ENCODE data around the gene KIF26A. TPM values are rescaled to one million over a fixed set of nuclear protein-coding genes. Genes with fewer than 3 reads are reported as not detected.
"Not testable (repeated sequence)": the region's sequence is repeated elsewhere in the genome, so short reads cannot be mapped to it uniquely, and the experiment has no call there.

The KIF26A gene
- polyA plus RNA-seq, 3 donors = 5.0 to 7.7 (median 6.4) TPM

DNA sequence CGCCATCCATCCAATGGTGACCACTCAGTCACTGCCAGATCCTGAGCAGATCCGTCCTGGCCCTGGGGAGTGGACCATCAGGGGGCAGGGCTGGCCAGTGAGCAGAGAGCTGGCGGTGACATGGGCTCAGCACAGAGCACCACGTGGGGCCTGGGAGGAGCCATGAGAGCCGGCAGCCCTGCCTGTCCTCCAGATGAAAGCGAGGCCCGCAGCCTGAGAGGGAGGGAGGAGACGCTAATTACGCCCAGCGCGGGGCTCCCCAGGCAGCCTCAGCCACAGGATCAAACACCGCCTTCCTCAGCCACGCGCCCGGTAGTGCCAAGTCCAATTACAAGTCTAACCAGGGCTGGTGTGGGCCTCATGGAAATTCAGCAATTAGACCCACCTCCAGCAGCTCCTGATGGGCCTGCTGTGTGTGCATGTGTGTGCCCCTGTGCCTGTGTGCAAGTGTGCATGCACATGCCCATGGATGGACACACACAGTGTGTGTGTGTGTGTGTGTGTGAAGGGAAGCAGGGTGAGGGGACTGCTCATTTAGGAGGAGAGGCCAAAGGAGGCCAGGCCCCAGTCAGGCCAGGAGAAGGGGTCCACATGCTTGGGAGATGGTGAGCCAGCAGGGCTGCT, 68.0 kb downstream of the KIF26A start:
- 35 to 50% (median 47%) methylated on average over 15 of the region's 15 CpGs for WGBS, 3 donors
- H3K27ac ChIP-seq (ENCODE audit: low read depth, low read length) = no peak overlapping the region

DNA sequence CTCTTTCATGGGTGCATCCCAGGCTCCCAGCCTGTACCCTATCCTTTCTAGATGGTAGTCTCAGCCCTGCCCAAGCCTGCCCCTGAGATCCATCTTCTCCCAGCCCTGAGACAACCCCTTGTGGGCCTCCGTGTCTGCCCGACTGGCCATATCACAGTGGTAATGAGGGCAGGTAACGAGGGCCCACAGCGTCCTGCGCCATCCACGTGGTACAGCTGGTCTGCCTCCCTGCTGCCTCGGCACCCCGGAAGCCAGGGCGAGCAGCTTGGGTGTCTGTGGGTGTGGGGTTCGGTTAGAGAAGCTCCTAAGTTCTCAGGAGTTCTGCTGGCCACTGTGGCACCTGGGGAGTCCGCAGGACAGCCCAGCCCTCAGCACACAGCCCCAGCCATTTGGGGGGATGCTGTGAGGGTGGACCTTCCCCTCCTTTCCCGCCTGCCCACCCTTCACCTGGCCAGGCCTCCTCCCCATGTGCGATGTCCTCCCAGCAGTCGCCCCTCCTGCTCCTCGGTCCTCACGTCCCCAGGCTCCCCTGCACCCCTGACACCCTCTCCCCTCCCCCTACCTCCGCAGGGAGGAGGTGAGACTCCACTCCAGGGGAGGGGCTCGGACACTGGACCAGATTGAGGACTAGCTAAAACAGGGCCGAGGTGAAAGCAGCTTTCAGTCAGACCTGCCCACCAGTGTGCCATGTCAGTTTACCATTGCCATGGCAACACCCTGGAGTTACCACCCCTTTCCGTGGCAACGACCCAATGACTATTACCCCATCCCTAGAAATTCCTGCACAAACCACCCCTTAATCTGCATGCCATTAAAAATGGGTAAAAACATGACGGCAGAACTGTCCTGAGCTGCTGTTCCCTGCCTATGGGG, 69.0 kb downstream of the KIF26A start:
- H3K27ac ChIP-seq (ENCODE audit: low read depth, low read length) = no peak overlapping the region
- 83 to 93% (median 88%) methylated on average over 22 of the region's 22 CpGs for WGBS, 3 donors

DNA sequence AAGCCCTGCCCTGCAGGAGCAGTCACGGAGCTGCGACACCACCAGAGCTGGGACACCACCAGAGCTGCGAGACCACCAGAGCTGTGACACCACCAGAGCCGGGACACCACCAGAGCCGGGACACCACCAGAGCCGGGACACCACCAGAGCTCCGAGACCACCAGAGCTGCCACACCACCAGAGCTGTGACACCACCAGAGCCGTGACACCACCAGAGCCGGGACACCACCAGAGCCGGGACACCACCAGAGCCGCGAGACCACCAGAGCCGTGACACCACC, 69.6 kb downstream of the KIF26A start:
- 84 to 90% (median 88%) methylated on average over 11 to 13 of the region's 13 CpGs for WGBS, 3 donors
- H3K27ac ChIP-seq (ENCODE audit: low read depth, low read length) = not testable (repeated sequence)

DNA sequence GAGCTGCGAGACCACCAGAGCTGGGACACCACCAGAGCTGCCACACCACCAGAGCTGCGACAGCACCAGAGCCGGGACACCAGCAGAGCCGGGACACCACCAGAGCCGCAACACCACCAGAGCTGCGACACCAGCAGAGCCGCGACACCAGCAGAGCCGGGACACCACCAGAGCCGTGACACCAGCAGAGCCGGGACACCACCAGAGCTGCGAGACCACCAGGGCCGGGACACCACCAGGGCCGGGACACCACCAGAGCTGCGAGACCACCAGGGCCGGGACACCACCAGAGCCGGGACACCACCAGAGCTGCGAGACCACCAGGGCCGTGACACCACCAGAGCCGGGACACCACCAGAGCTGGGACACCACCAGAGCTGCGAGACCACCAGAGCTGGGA, 69.9 kb downstream of the KIF26A start:
- WGBS, 3 donors = 95 to 96% (median 95%) methylated on average over 21 of the region's 21 CpGs

DNA sequence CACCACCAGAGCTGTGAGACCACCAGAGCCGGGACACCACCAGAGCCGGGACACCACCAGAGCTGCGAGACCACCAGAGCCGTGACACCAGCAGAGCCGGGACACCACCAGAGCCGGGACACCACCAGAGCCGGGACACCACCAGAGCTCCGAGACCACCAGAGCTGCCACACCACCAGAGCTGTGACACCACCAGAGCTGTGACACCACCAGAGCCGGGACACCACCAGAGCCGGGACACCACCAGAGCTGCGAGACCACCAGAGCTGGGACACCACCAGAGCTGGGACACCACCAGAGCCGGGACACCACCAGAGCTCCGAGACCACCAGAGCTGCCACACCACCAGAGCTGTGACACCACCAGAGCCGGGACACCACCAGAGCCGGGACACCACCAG, 70.7 kb downstream of the KIF26A start:
- not testable (repeated sequence) for H3K27ac ChIP-seq (ENCODE audit: low read depth, low read length)
- WGBS, 3 donors = 90 to 96% (median 91%) methylated on average over 12 to 15 of the region's 15 CpGs

More for the DNA sequence above, 69.9 kb downstream of the KIF26A start:
- H3K27ac ChIP-seq (ENCODE audit: low read depth, low read length) = not testable (repeated sequence)

DNA sequence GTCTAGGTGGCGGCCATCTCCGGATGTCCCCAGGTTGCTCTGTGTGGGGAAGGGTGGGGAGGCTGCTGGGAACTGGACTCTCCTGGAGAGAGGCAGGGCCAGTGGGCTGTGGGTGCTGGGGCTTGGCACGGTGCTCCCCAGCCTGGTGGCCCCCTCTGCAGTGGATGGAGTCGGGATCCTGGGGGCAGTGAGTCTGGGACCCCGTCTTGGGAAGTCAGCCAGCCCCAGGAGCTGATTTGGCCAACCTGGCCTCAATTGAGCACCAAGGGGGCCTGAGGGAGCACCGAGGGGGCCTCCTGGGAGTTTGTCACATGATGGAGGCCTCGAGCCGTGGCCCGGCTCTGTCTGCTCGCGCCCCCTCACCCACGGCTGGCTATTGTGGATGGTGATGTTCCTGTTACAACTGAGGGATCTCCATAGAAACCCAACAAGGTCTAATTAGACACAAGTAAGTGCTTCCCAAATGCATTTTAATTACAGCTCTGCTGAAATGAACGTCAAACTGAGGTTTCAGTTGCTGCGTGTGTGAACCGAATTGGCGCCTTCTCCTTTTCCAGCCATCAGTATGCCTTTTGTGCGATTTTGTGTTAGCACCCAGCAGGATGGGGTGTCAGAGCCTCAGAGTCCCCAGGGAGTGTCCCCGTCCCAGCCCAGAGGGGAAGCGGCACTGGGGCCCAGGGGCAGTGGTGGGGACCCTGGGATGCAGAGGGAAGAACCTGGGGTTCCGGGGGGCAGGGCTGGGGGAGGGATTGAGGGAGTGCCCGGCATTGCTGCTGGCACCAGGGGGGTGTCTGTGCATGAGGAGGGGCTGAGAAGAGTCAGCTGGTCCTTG, 71.8 kb downstream of the KIF26A start:
- no peak overlapping the region for H3K27ac ChIP-seq (ENCODE audit: low read depth, low read length)
- 76 to 84% (median 78%) methylated on average over 21 of the region's 21 CpGs for WGBS, 3 donors

DNA sequence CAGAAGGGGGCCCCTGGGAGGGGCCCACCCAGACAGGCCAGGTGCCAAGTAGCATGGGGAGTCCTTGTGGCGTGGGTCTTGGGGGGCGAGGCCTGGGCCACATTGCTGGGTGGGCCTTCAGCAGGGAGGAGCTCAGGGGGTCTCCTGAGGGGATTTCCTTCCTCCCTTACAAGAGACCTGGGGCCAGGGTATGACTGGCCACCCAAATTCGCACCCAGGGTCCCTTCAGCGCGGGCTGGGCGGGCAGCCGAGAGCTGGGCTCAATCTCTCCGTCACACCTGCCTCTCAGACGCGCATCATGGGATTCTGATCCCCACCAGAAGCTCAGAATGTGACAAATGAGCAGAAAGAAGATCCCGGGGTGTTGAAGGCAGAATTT, 72.4 kb downstream of the KIF26A start:
- no peak overlapping the region for H3K27ac ChIP-seq (ENCODE audit: low read depth, low read length)
- 82 to 86% (median 84%) methylated on average over 11 of the region's 11 CpGs for WGBS, 3 donors

DNA sequence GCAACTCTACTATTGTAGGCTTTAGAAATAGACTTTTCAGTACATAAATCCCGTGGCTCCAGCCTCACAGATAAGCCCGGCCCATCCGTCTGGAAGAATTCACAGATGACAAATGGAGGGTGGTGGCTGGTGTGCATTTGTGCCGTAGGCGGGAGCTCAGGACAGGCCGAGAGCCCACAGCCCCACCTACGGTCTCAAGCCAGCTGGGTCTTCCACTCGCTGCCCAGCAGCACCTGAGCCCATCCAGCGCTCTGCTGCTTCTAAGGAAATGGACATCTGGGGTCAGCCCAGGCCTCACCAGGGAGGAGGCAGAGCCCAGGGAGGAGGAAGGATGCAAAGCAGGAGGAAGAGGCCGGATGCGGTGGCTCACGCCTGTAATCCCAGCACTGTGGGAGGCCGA, 72.8 kb downstream of the KIF26A start:
- WGBS, 3 donors = 62 to 68% (median 64%) methylated on average over 13 of the region's 13 CpGs
- no peak overlapping the region for H3K27ac ChIP-seq (ENCODE audit: low read depth, low read length)

DNA sequence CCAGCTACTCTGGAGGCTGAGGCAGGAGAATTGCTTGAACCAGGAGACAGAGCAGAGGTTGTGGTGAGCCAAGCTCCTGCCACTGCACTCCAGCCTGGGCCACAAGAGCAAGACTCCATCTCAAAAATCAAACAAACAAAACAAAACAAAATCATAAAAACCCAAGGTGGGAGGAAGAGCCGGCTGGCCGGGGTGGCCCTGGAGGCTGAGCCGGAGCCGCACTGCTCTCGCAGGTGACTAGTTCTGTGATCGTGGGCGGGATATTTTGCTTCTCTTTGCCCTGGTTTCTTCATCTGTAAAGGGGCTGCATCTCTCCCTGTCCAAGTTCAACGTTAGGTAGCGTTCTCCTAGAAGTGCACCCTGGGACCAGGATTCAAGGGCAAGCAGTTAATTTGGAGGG, 73.4 kb downstream of the KIF26A start:
- WGBS, 3 donors = 88 to 95% (median 95%) methylated on average over 9 of the region's 9 CpGs
- H3K27ac ChIP-seq (ENCODE audit: low read depth, low read length) = no peak overlapping the region

DNA sequence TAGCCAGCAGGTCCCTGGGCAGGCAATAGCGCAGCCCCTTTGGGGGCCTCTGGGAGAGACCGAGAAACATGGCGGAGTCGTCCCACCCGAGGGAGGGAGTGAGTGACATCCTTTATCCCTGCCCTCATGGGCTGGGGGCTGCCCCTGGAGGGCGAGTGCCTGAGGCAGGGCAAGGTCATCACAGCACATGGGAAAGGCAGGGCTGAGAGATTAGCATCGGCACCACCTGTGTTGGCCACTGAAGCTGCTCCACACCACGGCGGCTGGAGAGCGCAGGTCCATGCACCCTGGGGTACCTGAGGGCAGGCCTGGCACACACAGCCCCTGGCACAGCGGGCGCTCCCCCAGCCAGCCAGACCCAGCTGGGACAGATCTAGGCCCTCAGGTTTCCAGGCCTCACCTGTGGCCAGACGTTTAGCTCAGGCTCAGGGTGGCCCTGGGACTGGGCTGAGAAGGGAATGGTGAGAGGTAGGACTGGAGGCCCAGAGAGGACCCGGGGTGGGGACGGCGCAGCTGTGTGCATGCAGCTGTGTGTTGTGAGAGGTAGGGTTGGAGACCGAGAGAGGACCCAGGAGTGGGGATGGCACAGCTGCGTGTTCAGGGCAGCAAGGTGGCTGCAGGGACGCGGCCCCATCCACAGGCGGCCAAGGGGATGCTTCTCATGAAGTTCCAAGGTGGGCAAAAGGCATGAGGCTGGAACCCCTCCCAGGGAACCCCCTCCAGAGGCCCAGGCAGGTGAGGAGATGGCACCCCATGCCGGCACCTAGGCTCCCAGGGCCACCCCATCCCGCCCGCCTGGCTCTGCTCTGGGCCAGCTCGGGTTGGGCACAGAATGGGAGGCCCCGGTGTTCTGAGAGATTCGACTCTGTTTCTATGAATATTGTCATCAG, 74.1 kb downstream of the KIF26A start:
- WGBS, 3 donors = 86 to 91% (median 89%) methylated on average over 25 to 27 of the region's 27 CpGs
- no peak overlapping the region for H3K27ac ChIP-seq (ENCODE audit: low read depth, low read length)

DNA sequence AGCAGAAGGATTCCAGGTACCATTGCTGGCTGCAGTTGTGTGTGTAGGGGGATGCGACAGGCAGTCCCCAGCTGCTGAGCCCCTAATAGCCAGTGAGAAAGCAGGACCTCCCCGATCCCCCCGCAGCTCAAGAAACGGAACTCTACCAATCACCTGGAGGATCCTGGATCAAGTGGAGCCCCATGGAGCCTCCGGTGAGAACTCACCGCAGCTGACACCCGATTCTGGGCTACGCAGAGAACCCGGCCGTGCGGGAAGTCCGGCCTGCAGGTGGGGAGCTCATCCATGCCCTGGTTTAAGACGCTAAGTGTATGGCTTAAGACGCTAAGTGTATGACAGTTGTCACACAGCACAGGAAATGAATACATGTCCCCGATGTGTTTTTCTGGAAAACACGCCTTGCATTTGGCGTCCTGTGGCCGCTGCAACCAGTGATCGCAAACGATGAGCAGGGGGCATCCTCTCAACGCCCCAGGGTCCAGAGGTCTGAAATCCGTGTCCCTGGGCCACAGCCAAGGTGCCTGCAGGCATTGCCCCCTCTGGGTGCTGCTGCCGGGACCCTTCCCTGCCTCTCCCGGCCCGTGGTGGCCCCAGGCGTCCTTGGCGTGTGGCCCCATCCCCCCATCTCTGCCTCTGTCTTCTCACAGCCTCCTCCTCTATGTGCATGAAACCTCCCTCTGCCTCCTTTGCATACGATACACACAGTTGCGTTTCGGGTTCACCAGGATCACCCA, 75.1 kb downstream of the KIF26A start:
- WGBS, 3 donors = 85 to 90% (median 88%) methylated on average over 30 of the region's 30 CpGs
- H3K27ac ChIP-seq (ENCODE audit: low read depth, low read length) = no peak overlapping the region

DNA sequence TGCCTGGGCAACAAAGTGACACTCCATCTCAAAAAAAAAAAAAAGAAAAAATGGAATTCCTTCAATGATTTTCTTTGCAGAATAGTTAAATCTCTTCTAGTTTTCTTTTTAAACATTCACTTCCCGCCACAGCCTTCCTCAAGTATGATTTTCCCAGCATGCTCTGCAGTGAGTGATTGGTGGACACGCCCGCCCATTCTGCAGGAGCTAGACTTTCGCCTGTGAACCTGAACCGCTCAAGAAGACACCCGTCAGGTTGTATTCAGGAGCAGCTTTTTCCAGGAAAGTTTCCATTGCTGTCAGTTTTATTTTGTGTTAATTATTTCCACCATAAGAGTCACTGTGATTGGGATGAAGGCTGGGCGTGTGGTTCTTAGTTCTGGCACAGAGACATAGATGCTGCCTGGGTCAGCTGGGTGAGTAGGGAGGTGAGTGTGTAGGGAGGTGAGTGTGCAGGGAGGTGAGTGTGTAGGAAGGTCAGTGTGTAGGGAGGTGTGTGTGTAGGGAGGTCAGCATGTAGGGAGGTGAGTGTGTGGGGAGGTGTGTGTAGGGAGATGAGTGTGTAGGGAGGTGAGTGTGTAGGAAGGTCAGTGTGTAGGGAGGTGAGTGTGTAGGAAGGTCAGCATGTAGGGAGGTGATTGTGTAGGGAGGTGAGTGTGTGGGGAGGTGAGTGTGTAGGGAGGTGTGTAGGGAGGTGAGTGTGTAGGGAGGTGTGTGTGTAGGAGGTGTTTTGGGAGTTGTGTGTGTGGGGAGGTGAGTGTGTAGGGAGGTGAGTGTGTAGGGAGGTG, 76.2 kb downstream of the KIF26A start:
- no peak overlapping the region for H3K27ac ChIP-seq (ENCODE audit: low read depth, low read length)
- whole genome bisulfite sequencing, 3 donors = 68 to 77% (median 70%) methylated on average over 7 of the region's 7 CpGs

DNA sequence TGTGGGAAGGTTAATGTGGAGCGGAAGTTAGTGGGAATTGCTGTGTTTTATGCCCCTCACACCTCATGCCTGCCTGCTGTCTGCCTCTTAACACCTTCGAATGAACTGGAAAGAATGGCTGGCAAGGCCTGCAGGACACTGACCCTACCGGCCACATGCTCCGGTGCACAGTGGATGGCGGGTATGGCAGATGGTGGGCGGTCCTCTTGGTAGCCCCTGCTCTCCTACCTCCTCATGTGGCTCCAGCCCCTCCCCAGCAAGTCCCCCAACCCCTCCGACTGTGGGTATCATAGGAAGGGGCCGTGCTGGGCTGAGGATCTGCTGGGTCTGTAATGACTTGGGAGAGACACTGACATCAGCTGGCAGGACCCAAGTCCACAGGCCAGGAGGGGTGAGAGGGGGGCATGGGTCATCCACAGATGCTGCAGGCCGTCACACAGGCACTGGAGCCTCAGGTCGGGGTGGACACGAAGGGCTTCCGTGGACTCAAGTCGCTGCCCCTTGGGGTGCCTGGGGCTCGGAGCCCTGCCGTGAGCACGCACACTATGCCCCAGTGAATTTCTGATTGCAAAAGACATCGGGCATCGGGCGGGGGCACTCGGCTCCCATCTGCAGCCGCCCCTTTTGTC, 77.4 kb downstream of the KIF26A start:
- no peak overlapping the region for H3K27ac ChIP-seq (ENCODE audit: low read depth, low read length)
- WGBS, 3 donors = 79 to 87% (median 83%) methylated on average over 21 of the region's 21 CpGs

DNA sequence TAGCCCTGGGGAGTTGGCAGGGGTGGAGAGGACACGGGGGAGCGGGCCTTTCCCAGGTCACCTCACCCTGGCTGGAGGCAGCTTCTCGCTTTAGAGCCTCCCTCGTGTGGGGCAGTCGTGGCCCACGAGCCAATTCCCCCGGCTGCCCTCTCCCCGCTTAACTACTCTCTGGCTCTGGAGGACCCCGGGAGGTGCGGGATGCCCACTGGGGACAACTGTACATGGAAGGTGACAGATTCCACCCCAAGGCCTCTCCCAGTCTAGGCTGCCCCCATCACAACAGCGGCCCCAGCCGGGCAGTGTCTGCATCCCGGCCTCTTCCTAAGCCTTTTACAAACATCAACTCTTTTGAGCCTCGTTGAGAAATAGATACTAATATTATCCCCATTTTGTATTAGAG, 78.1 kb downstream of the KIF26A start:
- H3K27ac ChIP-seq (ENCODE audit: low read depth, low read length) = no peak overlapping the region
- 72 to 84% (median 84%) methylated on average over 14 of the region's 14 CpGs for WGBS, 3 donors

DNA sequence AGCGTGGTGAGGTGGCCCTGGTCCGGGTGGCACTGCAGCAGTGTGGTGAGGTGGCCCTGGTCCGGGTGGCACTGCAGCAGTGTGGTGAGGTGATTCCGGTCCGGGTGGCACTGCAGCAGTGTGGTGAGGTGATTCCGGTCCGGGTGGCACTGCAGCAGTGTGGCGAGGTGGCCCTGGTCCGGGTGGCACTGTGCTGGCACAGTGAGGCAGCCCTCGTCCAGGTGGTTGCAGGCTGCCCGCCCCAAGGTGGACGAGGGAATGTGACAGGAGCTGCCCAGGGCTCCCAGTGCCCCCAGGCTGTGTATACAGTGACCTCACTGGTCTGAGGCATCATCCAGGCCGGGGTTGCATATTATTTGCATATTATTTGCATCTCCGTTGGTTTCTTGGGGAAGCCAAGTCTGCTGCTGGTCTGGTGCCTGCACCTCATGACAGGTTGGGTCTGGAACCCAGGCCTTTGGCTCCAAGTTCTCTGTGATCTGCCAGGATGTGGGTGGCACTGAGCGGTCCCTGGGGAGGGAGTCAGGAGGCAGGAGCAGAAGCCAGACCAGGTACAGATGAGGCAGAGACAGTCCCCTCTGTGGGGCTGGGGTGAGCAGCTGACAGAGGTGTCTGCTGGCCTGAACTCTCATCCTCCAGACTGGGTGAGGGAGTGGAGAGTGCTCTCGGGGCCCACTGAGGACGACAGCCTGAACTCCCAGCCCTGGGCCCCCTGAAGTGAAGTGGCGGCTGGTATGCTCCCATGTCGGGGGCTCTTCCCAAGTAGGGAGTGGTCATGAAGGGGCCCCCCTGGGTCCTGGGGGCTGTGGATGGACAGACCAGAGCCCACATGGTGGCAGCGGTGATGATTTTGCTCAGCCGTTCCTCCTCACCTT, 79.3 kb downstream of the KIF26A start:
- no peak overlapping the region for H3K27ac ChIP-seq (ENCODE audit: low read depth, low read length)
- WGBS, 3 donors = 89 to 91% (median 90%) methylated on average over 18 to 20 of the region's 21 CpGs
